NCI-H2196 treated with DMSO at 0.1 percent for 48 hours (cell line): ENCODE results near the gene KIAA0825.
A peak's percentile ranks its signal among the peaks of the same experiment; 100 is the strongest.
"Not testable (repeated sequence)": the region's sequence is repeated elsewhere in the genome, so short reads cannot be mapped to it uniquely, and the experiment has no call there.

Experiments
- DNase-seq: peaks from one replicate; lab custom pipeline; 2025; ENCODE audit not compliant: unreplicated experiment; lab: John Stamatoyannopoulos, UW

KIAA0825 gene

DNA sequence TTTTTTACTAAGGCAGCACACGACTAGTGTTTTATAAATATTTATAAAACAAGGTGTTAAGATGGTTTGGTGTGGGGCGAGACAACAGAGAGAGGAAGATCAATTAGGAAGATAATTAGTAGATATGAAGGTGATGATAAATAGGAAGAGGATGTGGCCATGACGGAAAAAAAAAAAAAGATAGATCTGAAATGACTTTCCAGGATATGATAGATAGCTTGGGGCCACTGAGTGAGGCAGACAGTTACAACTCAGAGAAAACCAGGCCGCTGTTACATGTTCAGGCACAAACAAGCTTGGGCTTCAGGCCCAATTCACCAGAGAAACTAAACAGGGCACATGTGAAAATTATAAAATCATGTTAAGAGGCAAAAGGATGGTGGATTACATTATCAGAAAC, 43.2 kb downstream of the KIAA0825 start:
- DNase-seq = no peak

- DNase-seq = not testable (repeated sequence)
Measured at GRCh38 chr5:94573349-94573748, 45.1 kb downstream of the KIAA0825 start.

GRCh38 chr5:94571415-94571814, 47.0 kb downstream of the KIAA0825 start:
- no peak for DNase-seq

GRCh38 chr5:94564812-94565211, 53.6 kb downstream of the KIAA0825 start:
- DNase-seq = no peak

DNA sequence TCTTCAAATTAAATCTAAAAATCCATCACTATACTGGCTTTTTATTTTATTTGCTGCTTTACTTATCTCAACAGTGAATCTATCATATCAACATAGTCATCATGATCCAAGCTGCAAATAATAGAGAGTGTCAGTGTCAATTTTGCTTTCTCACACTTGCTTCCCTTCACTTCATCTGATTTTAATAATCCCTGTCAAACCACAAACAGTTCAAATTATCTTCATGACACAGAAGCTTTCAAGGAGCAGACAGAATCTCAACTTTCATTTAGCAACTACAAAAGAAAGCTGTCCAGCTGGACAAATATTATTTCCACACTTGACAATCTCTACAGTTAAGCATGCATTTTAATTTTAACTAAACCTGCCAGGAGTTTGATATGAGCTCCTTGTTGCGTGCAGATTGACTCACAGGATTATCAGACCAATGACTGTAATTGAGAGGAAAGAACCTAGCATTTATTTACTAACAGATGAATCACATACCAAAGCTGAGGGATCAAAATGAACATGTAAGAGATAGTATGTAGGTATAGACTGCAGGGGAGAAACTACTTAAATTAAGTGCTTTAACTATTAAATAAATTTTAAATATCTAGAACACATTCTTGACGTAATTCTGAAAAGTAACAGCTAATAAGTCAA, 56.0 kb downstream of the KIAA0825 start:
- peak; percentile 66 for DNase-seq

DNA sequence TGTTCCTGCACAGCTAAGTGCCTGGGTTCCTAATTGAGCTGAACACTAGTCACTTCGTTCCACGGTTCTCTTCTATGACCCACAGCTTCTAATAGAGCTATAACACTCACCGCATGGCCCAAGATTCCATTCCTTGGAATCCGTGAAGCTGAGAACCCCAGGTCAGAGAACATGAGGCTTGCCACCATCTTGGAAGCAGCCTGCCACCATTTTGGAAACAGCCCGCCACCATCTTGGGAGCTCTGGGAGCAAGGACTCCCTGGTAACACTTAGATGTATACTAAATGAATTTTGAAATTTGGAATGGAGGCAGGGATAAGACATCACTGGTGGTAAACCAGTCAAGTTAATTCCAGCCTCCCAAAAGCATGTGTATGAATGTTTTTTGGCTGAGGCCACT, 60.4 kb downstream of the KIAA0825 start:
- no peak for DNase-seq

DNA sequence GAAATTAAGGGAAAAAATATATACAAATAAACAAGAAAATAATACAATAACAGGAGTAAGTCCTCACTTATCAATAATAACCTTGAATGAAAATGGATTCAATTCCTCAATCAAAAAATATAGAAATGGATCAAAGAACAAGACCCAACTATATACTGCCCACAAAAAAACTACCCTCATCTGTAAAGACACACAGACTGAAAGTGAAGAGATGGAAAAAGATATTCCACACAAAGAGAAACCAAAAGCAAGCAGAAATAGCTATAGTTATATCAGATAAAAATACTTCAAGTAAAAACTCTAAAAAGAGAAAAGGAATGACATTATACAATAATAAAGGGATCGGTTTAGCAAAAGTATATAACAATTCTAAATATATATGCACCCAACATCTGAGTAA, 66.5 kb downstream of the KIAA0825 start:
- DNase-seq = no peak

DNA sequence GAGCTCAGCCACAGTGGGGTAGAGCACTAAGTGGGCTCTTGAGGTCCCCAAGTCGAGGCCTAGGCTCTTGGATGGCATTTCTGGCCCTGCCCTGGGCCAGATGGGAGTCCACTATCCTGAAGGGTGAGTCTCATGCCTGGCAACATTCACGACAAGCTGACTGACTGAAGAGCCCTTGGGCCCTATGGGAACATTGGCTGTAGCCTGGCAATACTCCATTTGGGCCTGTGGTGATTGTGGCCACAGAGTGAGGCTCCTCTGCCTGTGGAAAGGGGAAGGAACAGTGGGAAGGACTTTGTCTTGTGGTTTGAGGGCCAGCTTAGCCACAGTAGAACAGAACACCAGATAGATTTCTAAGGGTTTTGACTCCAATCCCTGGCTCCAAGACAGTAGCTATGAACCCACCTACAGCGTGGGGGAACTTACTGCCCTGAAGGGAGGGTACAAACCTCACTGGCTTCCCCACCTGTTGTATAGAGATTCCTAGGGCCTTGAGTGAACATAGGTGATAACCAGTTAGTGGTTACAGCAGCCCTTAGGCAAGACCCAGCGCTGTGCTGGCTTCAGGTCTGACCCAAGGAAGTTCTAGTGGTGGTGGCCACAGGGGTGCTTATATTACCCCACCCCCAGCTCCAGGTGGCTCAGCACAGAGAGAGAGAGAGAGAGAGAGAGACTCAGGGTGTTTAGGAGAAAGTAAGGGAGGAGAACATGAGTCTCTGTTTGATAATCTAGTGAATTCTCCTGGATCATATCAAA, 72.4 kb downstream of the KIAA0825 start:
- DNase-seq = no peak

GRCh38 chr5:94544875-94545547, 73.4 kb downstream of the KIAA0825 start:
- DNase-seq = no peak

- DNase-seq = no peak
Measured at GRCh38 chr5:94544031-94544650, 74.3 kb downstream of the KIAA0825 start.

- DNase-seq = no peak
Measured at GRCh38 chr5:94540856-94541494, 77.4 kb downstream of the KIAA0825 start.

GRCh38 chr5:94538260-94538659, 80.1 kb downstream of the KIAA0825 start:
- no peak for DNase-seq

DNA sequence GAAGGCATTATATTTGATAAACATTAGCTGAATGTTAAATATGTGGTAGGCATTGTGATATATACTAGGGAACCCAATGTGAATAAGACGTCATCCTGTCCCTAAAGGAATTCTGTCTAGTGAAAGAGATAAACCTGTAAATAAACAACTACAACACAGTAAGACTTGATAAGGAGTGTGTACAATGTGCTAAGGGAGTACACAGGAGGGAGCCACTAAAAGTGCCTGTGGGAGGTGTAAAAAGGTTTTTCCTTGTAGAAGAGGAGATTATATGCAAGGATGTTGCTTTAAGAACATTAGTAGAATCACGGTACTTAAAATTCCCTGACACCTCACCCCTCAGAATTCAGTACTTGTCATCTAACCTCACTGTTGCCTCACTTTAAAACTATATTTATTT, 91.7 kb downstream of the KIAA0825 start:
- no peak for DNase-seq

- peak; percentile 32 for DNase-seq
Measured at GRCh38 chr5:94524841-94525697, 93.3 kb downstream of the KIAA0825 start.

DNA sequence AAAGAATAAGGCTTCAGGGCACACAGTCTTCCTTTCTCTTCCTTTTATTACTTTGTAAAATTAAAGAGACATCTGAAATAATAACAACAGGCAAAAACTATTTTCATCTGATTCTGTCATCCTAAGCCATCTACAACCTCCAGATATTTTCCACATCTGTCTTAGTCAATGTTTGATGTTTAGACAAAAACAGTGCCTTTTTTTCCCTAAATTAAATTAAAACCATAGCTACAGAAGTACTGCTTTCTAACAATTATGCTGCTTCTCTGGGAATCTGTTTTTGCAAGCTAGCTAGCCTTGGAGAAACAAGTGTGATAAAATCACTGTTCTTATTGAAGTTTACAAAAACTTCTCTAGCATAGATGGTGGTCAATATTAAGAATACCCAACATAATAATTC, 95.4 kb downstream of the KIAA0825 start:
- DNase-seq = no peak

GRCh38 chr5:94522117-94522516, 96.3 kb downstream of the KIAA0825 start:
- no peak for DNase-seq

GRCh38 chr5:94517490-94518488, 100.6 kb downstream of the KIAA0825 start:
- DNase-seq = no peak

GRCh38 chr5:94516148-94516547, 102.3 kb downstream of the KIAA0825 start:
- DNase-seq = no peak
